ENCODE data around the gene CCZ1B. TPM values are rescaled to one million over a fixed set of nuclear protein-coding genes. Genes with fewer than 3 reads are reported as not detected.
"Not testable (repeated sequence)": the region's sequence is repeated elsewhere in the genome, so short reads cannot be mapped to it uniquely, and the experiment has no call there.

CCZ1B gene
- total and polyA plus RNA-seq, 11 donors, result 12.8 to 42.2 (median 23.8) TPM

GRCh38 chr7:6857721-6858314 is 31.7 kb upstream of the CCZ1B start:
- intact Hi-C loops (cut with DNase I), result loop anchor here in 1 of 10 donors (10.0 kb wide), 1 partner anchor 343 kb away; no protein-coding TSS in a partner anchor
- H3K4me3 ChIP-seq, ATAC-seq, H3K36me3 ChIP-seq, H3K4me1 ChIP-seq, H3K9me3 ChIP-seq, H3K27ac ChIP-seq: not testable (repeated sequence)
- peaks cover 0 to 17% (median 0%) of the 10 kb centered on the region in 9 donors for H3K27me3 ChIP-seq
- peak; percentile 35 to 86 (median 58) for DNase-seq
- 11 to 13% (median 12%) methylated on average over 6 to 14 of the region's 14 CpGs for WGBS, 4 donors
- peak; percentile 57 to 79 (median 74) for TF ChIP-seq CTCF (IDR thresholded peaks at IDR 0.05)

GRCh38 chr7:6855563-6856131 is 29.6 kb upstream of the CCZ1B start:
- H3K27ac ChIP-seq, H3K36me3 ChIP-seq, H3K4me1 ChIP-seq, ATAC-seq, H3K9me3 ChIP-seq, DNase-seq: not testable (repeated sequence)
- peaks cover 0 to 17% (median 0%) of the 10 kb centered on the region in 9 donors for H3K27me3 ChIP-seq
- WGBS, 4 donors, result 2 to 12% (median 3%) methylated on average over 14 to 45 of the region's 47 CpGs
- intact Hi-C loops (cut with DNase I), result loop anchor here in 1 of 10 donors (10.0 kb wide), 1 partner anchor 341 kb away; no protein-coding TSS in a partner anchor
- peak overlapping the region in 10 of 12 donors; percentile 6 to 48 (median 37) for H3K4me3 ChIP-seq

- intact Hi-C loops (cut with DNase I), result loop anchor here in 1 of 10 donors (10.0 kb wide), 1 partner anchor 340 kb away; no protein-coding TSS in a partner anchor
- not testable (repeated sequence) for H3K4me1 ChIP-seq, H3K36me3 ChIP-seq, ATAC-seq, H3K27ac ChIP-seq, H3K9me3 ChIP-seq, DNase-seq
- Histone ChIP-seq H3K27me3 (peaks cover 0 to 17% (median 0%) of the 10 kb centered on the region in 9 donors), H3K4me3 (peak overlapping the region in 10 of 12 donors; percentile 6 to 48 (median 37))
- 0 to 4% (median 2%) methylated on average over 9 to 66 of the region's 71 CpGs for WGBS, 4 donors
Measured at GRCh38 chr7:6854747-6855562, 28.9 kb upstream of the CCZ1B start.

GRCh38 chr7:6853681-6854080 is 27.6 kb upstream of the CCZ1B start:
- H3K27ac ChIP-seq, result not testable (repeated sequence)
- intact Hi-C loops (cut with DNase I), result loop anchor here in 1 of 10 donors (10.0 kb wide), 1 partner anchor 339 kb away; no protein-coding TSS in a partner anchor

GRCh38 chr7:6849127-6849526 is 23.1 kb upstream of the CCZ1B start:
- H3K27ac ChIP-seq; ATAC-seq; H3K4me3 ChIP-seq; intact Hi-C loops (cut with DNase I); DNase-seq; H3K36me3 ChIP-seq; H3K9me3 ChIP-seq; H3K4me1 ChIP-seq; H3K27me3 ChIP-seq: not testable (repeated sequence)
- 90 to 92% (median 91%) methylated on average over 6 of the region's 6 CpGs for WGBS, 4 donors

More at GRCh38 chr7:6853681-6854080, 27.6 kb upstream of the CCZ1B start:
- not testable (repeated sequence) for H3K4me1 ChIP-seq, H3K4me3 ChIP-seq, H3K9me3 ChIP-seq, DNase-seq, H3K36me3 ChIP-seq, ATAC-seq
- 84 to 97% (median 86%) methylated on average over 10 to 17 of the region's 17 CpGs for WGBS, 4 donors
- H3K27me3 ChIP-seq, result peaks cover 0 to 17% (median 0%) of the 10 kb centered on the region in 9 donors

GRCh38 chr7:6847751-6848150 is 21.7 kb upstream of the CCZ1B start:
- 79 to 92% (median 84%) methylated on average over 2 to 18 of the region's 18 CpGs for WGBS, 4 donors
- H3K27me3 ChIP-seq; H3K4me1 ChIP-seq; H3K36me3 ChIP-seq; H3K9me3 ChIP-seq; ATAC-seq; intact Hi-C loops (cut with DNase I); H3K27ac ChIP-seq; H3K4me3 ChIP-seq; DNase-seq: not testable (repeated sequence)

GRCh38 chr7:6845971-6846449 is 19.9 kb upstream of the CCZ1B start:
- ATAC-seq; H3K4me1 ChIP-seq; H3K9me3 ChIP-seq; DNase-seq; H3K27ac ChIP-seq; H3K36me3 ChIP-seq; intact Hi-C loops (cut with DNase I); H3K4me3 ChIP-seq: not testable (repeated sequence)
- H3K27me3 ChIP-seq, result peaks cover 0 to 18% (median 0%) of the 10 kb centered on the region in 9 donors
- 65 to 74% (median 72%) methylated on average over 16 of the region's 16 CpGs for WGBS, 4 donors

GRCh38 chr7:6843654-6844053 is 17.6 kb upstream of the CCZ1B start:
- 58 to 85% (median 72%) methylated on average over 1 to 6 of the region's 6 CpGs for WGBS, 4 donors
- H3K4me3 ChIP-seq; H3K9me3 ChIP-seq; H3K4me1 ChIP-seq; ATAC-seq; H3K27ac ChIP-seq; DNase-seq; H3K36me3 ChIP-seq; intact Hi-C loops (cut with DNase I): not testable (repeated sequence)
- peaks cover 0 to 25% (median 0%) of the 10 kb centered on the region in 9 donors for H3K27me3 ChIP-seq

- H3K9me3 ChIP-seq; intact Hi-C loops (cut with DNase I); H3K4me1 ChIP-seq; ATAC-seq; H3K27ac ChIP-seq; H3K36me3 ChIP-seq; DNase-seq; H3K4me3 ChIP-seq: not testable (repeated sequence)
- H3K27me3 ChIP-seq, result peaks cover 0 to 29% (median 0%) of the 10 kb centered on the region in 9 donors
- WGBS, 4 donors, result 12 to 33% (median 26%) methylated on average over 5 of the region's 5 CpGs
Measured at GRCh38 chr7:6843092-6843491, 17.0 kb upstream of the CCZ1B start.

All from heart left ventricle (tissue), 16 donors.